OCI-LY3 (cell line): ENCODE results near the gene THAP12.

Source experiments
- H2AFZ ChIP-seq: fragments of 200-600, 300-600 bp; shearing (Covaris generic); 2 replicates; pipeline ENCODE4 v1.6.0; 2014; ENCODE audit warnings: antibody characterized with exemption, low read depth, low read length
- H3K27ac ChIP-seq: fragments of 200-600, 300-600 bp; sonication (generic); 2 replicates; pipeline ENCODE4 v1.5.1; 2014; ENCODE audit warnings: mild to moderate bottlenecking, low read length, moderate library complexity, mixed read lengths
- H3K27me3 ChIP-seq: fragments of 200-600, 300-600 bp; sonication (generic); 2 replicates; pipeline ENCODE4 v1.6.1; 2014; ENCODE audit warnings: low read depth, low read length, mixed read lengths
- H3K36me3 ChIP-seq: fragments of 200-600, 300-600 bp; sonication (generic); replicated peaks from 2 replicates; pipeline ENCODE3; 2014; ENCODE audit warnings: low read depth, low read length, mixed read lengths
- H3K4me1 ChIP-seq: fragments of 300-600, 200-600 bp; sonication (generic); 2 replicates; pipeline ENCODE4 v1.6.1; 2014; ENCODE audit warnings: low read length, mixed read lengths
- H3K4me2 ChIP-seq: fragments of 200-600, 300-600 bp; sonication (generic); 2 replicates; pipeline ENCODE4 v1.6.1; 2014; ENCODE audit warnings: low read length, mixed read lengths
- H3K4me3 ChIP-seq: fragments of 300-600, 200-600 bp; sonication (generic); 2 replicates; pipeline ENCODE4 v1.5.1; 2014; ENCODE audit warnings: antibody characterized with exemption, mild to moderate bottlenecking, low read length, moderate library complexity
- H3K79me2 ChIP-seq: fragments of 300-600, 200-600 bp; shearing (Covaris generic); 2 replicates; pipeline ENCODE4 v1.6.1; 2014; ENCODE audit warnings: mild to moderate bottlenecking, low read length, mixed read lengths
- H3K9ac ChIP-seq: fragments of 300-600, 200-600 bp; shearing (Covaris generic); 2 replicates; pipeline ENCODE4 v1.6.0; 2014; ENCODE audit warnings: mild to moderate bottlenecking, low read length, moderate library complexity
- H3K9me3 ChIP-seq: fragments of 200-600, 300-600 bp; shearing (Covaris generic); 2 replicates; pipeline ENCODE4 v1.6.1; 2014; ENCODE audit warnings: low read length, mixed read lengths; ENCODE audit not compliant: insufficient read depth
- H4K20me1 ChIP-seq: fragments of 200-600, 300-600 bp; sonication (generic); 2 replicates; pipeline ENCODE4 v1.6.1; 2016; ENCODE audit warnings: low read length, mixed read lengths; ENCODE audit not compliant: insufficient read depth
- EZH2phosphoT487 ChIP-seq: fragments of 200-600 bp; shearing (Covaris generic); IDR thresholded peaks from 2 replicates; pipeline ENCODE4 v1.6.1; 2018; ENCODE audit warnings: antibody characterized with exemption, mixed run types, low read depth
- TF ChIP-seq, protein P1 (sequence below): fragments of 200-600, 300-600 bp; sonication (generic); IDR thresholded peaks from 2 replicates; pipeline ENCODE4 v1.5.1; 2014; ENCODE audit warnings: antibody characterized with exemption, low read length, low read depth

The THAP12 gene, protein sequence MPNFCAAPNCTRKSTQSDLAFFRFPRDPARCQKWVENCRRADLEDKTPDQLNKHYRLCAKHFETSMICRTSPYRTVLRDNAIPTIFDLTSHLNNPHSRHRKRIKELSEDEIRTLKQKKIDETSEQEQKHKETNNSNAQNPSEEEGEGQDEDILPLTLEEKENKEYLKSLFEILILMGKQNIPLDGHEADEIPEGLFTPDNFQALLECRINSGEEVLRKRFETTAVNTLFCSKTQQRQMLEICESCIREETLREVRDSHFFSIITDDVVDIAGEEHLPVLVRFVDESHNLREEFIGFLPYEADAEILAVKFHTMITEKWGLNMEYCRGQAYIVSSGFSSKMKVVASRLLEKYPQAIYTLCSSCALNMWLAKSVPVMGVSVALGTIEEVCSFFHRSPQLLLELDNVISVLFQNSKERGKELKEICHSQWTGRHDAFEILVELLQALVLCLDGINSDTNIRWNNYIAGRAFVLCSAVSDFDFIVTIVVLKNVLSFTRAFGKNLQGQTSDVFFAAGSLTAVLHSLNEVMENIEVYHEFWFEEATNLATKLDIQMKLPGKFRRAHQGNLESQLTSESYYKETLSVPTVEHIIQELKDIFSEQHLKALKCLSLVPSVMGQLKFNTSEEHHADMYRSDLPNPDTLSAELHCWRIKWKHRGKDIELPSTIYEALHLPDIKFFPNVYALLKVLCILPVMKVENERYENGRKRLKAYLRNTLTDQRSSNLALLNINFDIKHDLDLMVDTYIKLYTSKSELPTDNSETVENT

DNA sequence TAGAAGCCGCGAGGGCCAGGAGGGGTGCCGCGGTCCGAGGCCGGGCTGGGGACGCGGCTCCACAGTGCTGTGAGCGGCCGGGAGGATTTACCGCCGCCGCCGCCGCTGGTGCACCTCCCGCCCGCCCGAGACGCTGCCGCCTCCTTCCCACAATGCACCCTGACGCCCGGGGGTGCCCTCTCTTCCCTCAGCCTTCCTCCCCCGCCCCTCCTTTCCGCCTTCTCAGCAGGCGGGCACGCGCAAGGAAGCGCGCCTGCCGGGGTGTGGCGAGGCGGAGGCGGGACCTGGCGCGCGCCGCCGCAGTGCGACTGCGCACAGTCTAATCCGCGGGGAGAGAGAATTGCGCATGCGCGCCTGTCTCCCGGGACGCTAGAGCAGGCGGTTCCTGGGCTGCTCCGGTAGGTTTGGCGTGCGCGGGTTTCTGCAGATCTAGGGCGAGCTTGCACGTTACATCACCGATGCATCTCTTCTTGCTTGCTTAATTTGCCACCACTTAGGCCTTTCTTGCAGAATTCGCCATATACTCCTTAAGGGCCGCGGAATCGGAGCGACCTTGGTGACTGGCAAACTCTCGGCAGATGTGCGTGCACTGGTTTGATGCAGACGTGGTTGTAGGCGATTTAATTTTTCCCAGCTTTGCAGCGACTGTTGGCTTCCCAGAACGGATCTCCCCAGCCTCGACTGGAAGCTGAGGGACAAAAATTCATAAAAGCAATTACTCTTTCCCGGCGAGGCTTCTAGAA, at the start of gene THAP12, which contains the start of gene GVQW3:
Gene THAP12, minus strand, starts transcription at position 156 of the 743 bp plus-strand sequence. CDS start 296 bp downstream, outside the sequence.
Gene GVQW3, plus strand, starts transcription at position 347 of the 743 bp plus-strand sequence. CDS start 506 bp downstream, outside the sequence.
- TF ChIP-seq, protein P1, sequence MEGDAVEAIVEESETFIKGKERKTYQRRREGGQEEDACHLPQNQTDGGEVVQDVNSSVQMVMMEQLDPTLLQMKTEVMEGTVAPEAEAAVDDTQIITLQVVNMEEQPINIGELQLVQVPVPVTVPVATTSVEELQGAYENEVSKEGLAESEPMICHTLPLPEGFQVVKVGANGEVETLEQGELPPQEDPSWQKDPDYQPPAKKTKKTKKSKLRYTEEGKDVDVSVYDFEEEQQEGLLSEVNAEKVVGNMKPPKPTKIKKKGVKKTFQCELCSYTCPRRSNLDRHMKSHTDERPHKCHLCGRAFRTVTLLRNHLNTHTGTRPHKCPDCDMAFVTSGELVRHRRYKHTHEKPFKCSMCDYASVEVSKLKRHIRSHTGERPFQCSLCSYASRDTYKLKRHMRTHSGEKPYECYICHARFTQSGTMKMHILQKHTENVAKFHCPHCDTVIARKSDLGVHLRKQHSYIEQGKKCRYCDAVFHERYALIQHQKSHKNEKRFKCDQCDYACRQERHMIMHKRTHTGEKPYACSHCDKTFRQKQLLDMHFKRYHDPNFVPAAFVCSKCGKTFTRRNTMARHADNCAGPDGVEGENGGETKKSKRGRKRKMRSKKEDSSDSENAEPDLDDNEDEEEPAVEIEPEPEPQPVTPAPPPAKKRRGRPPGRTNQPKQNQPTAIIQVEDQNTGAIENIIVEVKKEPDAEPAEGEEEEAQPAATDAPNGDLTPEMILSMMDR: peak; percentile 40
- no peak for TF ChIP-seq EZH2phosphoT487
- Histone ChIP-seq H3K9me3 (no peaks in the 10 kb centered on the region), H3K4me3 (peak within 1 kb of the TSS; percentile 83), H2AFZ (peak within 1 kb of the TSS; percentile 81), H3K27me3 (peaks cover 37% of the 10 kb centered on the region), H3K79me2 (peaks cover 40% of the 10 kb centered on the region), H3K4me2 (peak within 1 kb of the TSS; percentile 90), H4K20me1 (peaks cover 41% of the 10 kb centered on the region), H3K4me1 (peaks cover 40% of the 10 kb centered on the region), H3K27ac (peak within 1 kb of the TSS; percentile 4; the same call in 1 of the 2 replicates), H3K36me3 (no peaks in the 10 kb centered on the region), H3K9ac (peak within 1 kb of the TSS; percentile 76)

DNA sequence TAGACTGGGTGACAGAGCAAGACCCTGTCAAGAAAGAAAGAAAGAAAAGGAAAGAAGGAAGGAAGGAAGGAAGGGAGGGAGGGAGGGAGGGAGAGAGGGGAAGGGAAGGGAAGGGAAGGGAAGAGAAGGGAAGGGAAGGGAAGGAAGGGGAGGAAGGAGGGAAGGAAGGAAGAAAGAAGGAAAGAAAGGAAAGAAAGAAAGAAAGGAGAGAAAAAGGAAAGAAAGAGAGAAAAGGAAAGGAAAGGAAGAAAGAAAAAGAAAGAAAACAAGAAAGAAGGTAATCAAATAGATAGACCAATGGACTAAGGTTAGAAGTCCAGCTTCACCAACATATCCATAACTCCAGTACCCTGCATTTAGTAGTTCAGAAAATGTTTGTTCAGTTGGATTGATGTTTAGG, 45.7 kb upstream of the THAP12 start:
- Histone ChIP-seq H2AFZ (no peak overlapping the region), H3K79me2 (no peaks in the 10 kb centered on the region), H3K4me3 (no peak overlapping the region), H4K20me1 (no peaks in the 10 kb centered on the region), H3K4me2 (no peak overlapping the region), H3K27ac (no peak overlapping the region), H3K36me3 (no peaks in the 10 kb centered on the region), H3K9me3 (no peaks in the 10 kb centered on the region), H3K27me3 (peaks cover 47% of the 10 kb centered on the region), H3K4me1 (peaks cover 19% of the 10 kb centered on the region), H3K9ac (no peak overlapping the region)
- TF ChIP-seq EZH2phosphoT487: no peak
- TF ChIP-seq, protein P1: no peak

DNA sequence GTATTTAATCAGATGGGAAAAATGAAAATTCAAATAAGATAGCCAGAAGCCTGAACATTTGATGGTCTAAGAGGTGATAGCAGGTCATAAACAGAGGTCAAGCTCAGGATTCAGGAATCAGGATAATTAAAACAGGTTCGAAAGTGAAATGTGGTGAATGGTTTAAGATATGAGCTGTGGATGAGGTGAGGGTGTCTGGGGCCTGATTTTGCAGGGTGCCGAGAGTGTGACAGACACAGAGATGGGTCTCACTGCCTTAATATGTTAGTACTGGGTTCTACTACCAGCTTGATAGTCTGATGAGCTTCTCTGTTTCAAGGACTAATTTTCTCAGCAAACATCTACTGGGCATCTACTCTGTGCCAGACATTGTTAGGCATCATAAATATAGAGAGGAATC, 44.0 kb upstream of the THAP12 start:
- Histone ChIP-seq H3K9me3 (no peaks in the 10 kb centered on the region), H4K20me1 (no peaks in the 10 kb centered on the region), H3K4me2 (peak overlapping the region; percentile 79), H3K27ac (no peak overlapping the region), H3K27me3 (peaks cover 47% of the 10 kb centered on the region), H3K9ac (no peak overlapping the region), H3K36me3 (no peaks in the 10 kb centered on the region), H3K4me3 (peak overlapping the region; percentile 48), H2AFZ (no peak overlapping the region), H3K4me1 (peaks cover 19% of the 10 kb centered on the region), H3K79me2 (no peaks in the 10 kb centered on the region)
- TF ChIP-seq, protein P1: no peak
- no peak for TF ChIP-seq EZH2phosphoT487
